Heart left ventricle (tissue), 13 donors: ENCODE results near the gene PCDHGC4.

Experiments
- POLR2A ChIP-seq, 2 donors: fragments of 450-650 bp; IDR thresholded peaks; one replicate each; pipeline ENCODE4 v1.6.1; 2017; ENCODE audit warnings: antibody characterized with exemption in 2 of 2, mild to moderate bottlenecking in 2 of 2, moderate library complexity in 2 of 2
- TF ChIP-seq, protein P1 (sequence below), 12 donors: fragments of 200-600 bp; sonication (generic) in 4 of 12; IDR thresholded peaks; one replicate each; pipeline versions ENCODE4 v1.5.0 to v1.8.0; 2018 to 2022; ENCODE audit warnings: antibody characterized with exemption in 12 of 12, mild to moderate bottlenecking in 5 of 12
- donor health status: ischemic (EF 13 %, LVEDD 7.1; RV severe dilation, severe dysfunction).
- donor health status: DM: no; HTN: yes; CAD: no.
- donor health status: DM: no; HTN: no; CAD: no.
- donor health status: ischemic (EF 25% LVEDD 6.9; RV normal size, moderate dysfunction).
- donor health status: ischemic (EF 25% LVEDD 5.7; RV mildly dilated, moderate dysfunction).
- donor health status: ischemic (EF 35%, LVEDD 5.7; RV mildly dilated, moderate dysfunction).
- donor health status: nonischemic (EF 11% LVEDD 7.7; RV severe dilation, severe dysfunction).
- donor health status: DM: yes; HTN: yes; CAD: no.
- donor health status: PGD.
- donor health status: ischemic (EF 29% LVEDD 5.4; RV normal size, mild dysfunction).
- donor health status: nonischemic (EF 23%, LVEDD 6.1; RV moderate dilation, normal function).

DNA sequence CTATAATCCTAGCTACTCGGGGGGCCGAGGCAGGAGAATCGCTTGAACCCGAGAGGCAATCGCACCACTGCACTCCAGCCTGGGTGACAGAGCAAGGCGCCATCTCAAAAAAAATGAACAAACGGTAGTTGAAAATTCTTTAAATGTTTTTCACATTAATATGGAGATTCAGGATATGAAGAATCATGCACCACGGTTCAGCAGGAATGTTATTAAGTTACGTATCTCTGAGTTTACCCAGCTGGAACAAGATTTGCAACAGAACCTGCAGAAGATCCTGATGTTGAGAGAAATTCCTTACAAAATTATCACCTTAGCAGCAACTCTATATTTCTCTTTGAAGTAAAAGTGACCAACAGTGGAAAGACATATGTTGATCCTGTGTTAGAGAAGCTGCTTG is 44.5 kb upstream of the PCDHGC4 start:
- TF ChIP-seq, protein P1, sequence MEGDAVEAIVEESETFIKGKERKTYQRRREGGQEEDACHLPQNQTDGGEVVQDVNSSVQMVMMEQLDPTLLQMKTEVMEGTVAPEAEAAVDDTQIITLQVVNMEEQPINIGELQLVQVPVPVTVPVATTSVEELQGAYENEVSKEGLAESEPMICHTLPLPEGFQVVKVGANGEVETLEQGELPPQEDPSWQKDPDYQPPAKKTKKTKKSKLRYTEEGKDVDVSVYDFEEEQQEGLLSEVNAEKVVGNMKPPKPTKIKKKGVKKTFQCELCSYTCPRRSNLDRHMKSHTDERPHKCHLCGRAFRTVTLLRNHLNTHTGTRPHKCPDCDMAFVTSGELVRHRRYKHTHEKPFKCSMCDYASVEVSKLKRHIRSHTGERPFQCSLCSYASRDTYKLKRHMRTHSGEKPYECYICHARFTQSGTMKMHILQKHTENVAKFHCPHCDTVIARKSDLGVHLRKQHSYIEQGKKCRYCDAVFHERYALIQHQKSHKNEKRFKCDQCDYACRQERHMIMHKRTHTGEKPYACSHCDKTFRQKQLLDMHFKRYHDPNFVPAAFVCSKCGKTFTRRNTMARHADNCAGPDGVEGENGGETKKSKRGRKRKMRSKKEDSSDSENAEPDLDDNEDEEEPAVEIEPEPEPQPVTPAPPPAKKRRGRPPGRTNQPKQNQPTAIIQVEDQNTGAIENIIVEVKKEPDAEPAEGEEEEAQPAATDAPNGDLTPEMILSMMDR (IDR thresholded peaks at IDR 0.05), result no peak
- no peak for TF ChIP-seq POLR2A (IDR thresholded peaks at IDR 0.05)
